HepG2 (cell line): ENCODE measurements around the gene ATG2B. TPM values are rescaled to one million over a fixed set of nuclear protein-coding genes. Genes with fewer than 3 reads are reported as not detected.

Experiments used
- ATAC-seq: fragments of 200-7000 bp; cut with Tn5 transposase; 3 replicates; pipeline ENCODE4 v1.9.1; 2020; ENCODE audit warnings: mild to moderate bottlenecking, moderate library complexity
- BruUV-seq: library from RNA; stranded (reverse); fragments of 400-500 nt; replicated peaks from 2 replicates; lab custom pipeline; 2021; lab: Mats Ljungman, UMichigan
- CTCF ChIA-PET: fragments of 300-600 bp; formaldehyde crosslinking; extraction: SDS; loops from one replicate; lab custom pipeline; 2021; ENCODE audit warnings: low total read pairs, inconsistent platforms, low intra/inter-chr PET ratio; lab: Yijun Ruan, JAX
- POLR2A ChIA-PET: fragments of 350-600 bp; sonication (Branson Sonifier 250); formaldehyde crosslinking; loops from one replicate; lab custom pipeline; 2020; ENCODE audit warnings: antibody characterized with exemption, inconsistent platforms; lab: Yijun Ruan, JAX
- DNase-seq: peaks from one replicate; pipeline ENCODE4 v3.0.0-alpha.2; 2015; ENCODE audit warnings: low spot score
- FAIRE-seq: peaks from 3 replicates; lab custom pipeline; 2011; peaks lifted over from hg19 to GRCh38; lab: Jason Lieb, UNC
- H2AFZ ChIP-seq: one replicate; pipeline ENCODE4 v1.6.1; 2011; ENCODE audit warnings: low read length, inconsistent platforms
- H3K27ac ChIP-seq: fragments of 300-600 bp; 3 replicates; pipeline ENCODE4 v1.8.0; 2011; ENCODE audit warnings: mixed run types, mild to moderate bottlenecking, mixed read lengths, low read length, inconsistent platforms; ENCODE audit not compliant: insufficient read depth; ENCODE audit errors: extremely low read length
- H3K27me3 ChIP-seq, 2 experiments: fragments of 200-600 bp in 1 of 2; 2 replicates in 1 of 2; 3 replicates in 1 of 2; pipeline versions ENCODE4 v1.6.0 to v1.8.0; 2011; ENCODE audit warnings: low read length in 2 of 2, mild to moderate bottlenecking in 2 of 2, moderate library complexity in 2 of 2, inconsistent platforms in 1 of 2; ENCODE audit not compliant: insufficient read depth in 2 of 2, control insufficient read depth in 1 of 2
- H3K36me3 ChIP-seq, 2 experiments: fragments of 200-600 bp in 1 of 2; replicated peaks in 1 of 2; 2 replicates in 1 of 2; 3 replicates in 1 of 2; pipeline versions ENCODE4 v1.5.1 to v1.8.0; 2011; ENCODE audit warnings: low read length in 2 of 2, inconsistent platforms in 1 of 2; ENCODE audit not compliant: insufficient read depth in 2 of 2, control insufficient read depth in 1 of 2
- H3K4me1 ChIP-seq: 2 replicates; pipeline ENCODE4 v1.5.1; 2012; ENCODE audit warnings: low read length, inconsistent platforms; ENCODE audit not compliant: insufficient read depth
- H3K4me2 ChIP-seq: 2 replicates; pipeline ENCODE4 v1.6.0; 2011; ENCODE audit warnings: low read depth, low read length, inconsistent platforms
- H3K4me3 ChIP-seq, 3 experiments: fragments of 200-600 bp in 1 of 3; sonication (generic), shearing (Covaris generic) in 1 of 3; replicated peaks in 1 of 3; 2 replicates each; pipeline ENCODE4 v1.5.1; 2011 to 2016; ENCODE audit warnings: low read length in 3 of 3, inconsistent platforms in 2 of 3, low read depth in 2 of 3, mild to moderate bottlenecking in 2 of 3, control low read depth in 1 of 3, mixed read lengths in 1 of 3; ENCODE audit not compliant: insufficient read depth in 1 of 3
- H3K79me2 ChIP-seq: one replicate; pipeline ENCODE4 v1.6.1; 2011; ENCODE audit warnings: low read length, inconsistent platforms; ENCODE audit not compliant: insufficient read depth
- H3K9ac ChIP-seq: 2 replicates; pipeline ENCODE4 v1.6.0; 2011; ENCODE audit warnings: mild to moderate bottlenecking, low read depth, low read length, inconsistent platforms; ENCODE audit not compliant: insufficient read depth
- H3K9me3 ChIP-seq: 2 replicates; pipeline ENCODE4 v1.5.1; 2012; ENCODE audit warnings: mild to moderate bottlenecking, low read length
- H4K20me1 ChIP-seq: 2 replicates; pipeline ENCODE4 v1.6.0; 2011; ENCODE audit warnings: inconsistent platforms, mild to moderate bottlenecking, low read length, moderate library complexity; ENCODE audit not compliant: insufficient read depth
- BCL6 ChIP-seq: IDR thresholded peaks from 2 replicates; pipeline ENCODE4 v1.6.1; 2016; ENCODE audit warnings: missing genetic modification reagents, missing compliant biosample characterization
- E2F1 ChIP-seq: sonication (generic); formaldehyde crosslinking; IDR thresholded peaks from 2 replicates; pipeline ENCODE4 v1.5.0; 2020; ENCODE audit warnings: missing genetic modification reagents
- FOXA1 ChIP-seq, 2 experiments: fragments of 450-650 bp in 1 of 2; sonication (generic) in 1 of 2; formaldehyde crosslinking in 1 of 2; IDR thresholded peaks; 2 replicates each; pipeline versions ENCODE4 v1.4.0 to v1.6.1; 2016 to 2020; ENCODE audit warnings: missing genetic modification reagents in 1 of 2
- KLF15 ChIP-seq: sonication (generic); formaldehyde crosslinking; IDR thresholded peaks from 2 replicates; pipeline ENCODE4 v1.8.1; 2023; ENCODE audit warnings: borderline replicate concordance, mild to moderate bottlenecking, inconsistent platforms, missing genetic modification reagents, mixed read lengths
- MEIS1 ChIP-seq: sonication (generic); formaldehyde crosslinking; IDR thresholded peaks from 2 replicates; pipeline ENCODE4 v1.9.0; 2021; ENCODE audit warnings: mild to moderate bottlenecking, missing genetic modification reagents, moderate library complexity, borderline replicate concordance
- NFE2L1 ChIP-seq: sonication (generic); formaldehyde crosslinking; IDR thresholded peaks from 2 replicates; pipeline ENCODE4 v1.4.0; 2020; ENCODE audit warnings: missing genetic modification reagents, mild to moderate bottlenecking, borderline replicate concordance
- NFRKB ChIP-seq: fragments of 450-650 bp; IDR thresholded peaks from 2 replicates; pipeline ENCODE4 v1.6.1; 2017
- POLR2G ChIP-seq: fragments of 200-400 bp; formaldehyde crosslinking; IDR thresholded peaks from 2 replicates; pipeline ENCODE4 v1.6.1; 2018; ENCODE audit warnings: mild to moderate bottlenecking, low read depth, low read length, moderate library complexity
- THRA ChIP-seq: sonication (generic); formaldehyde crosslinking; IDR thresholded peaks from 2 replicates; pipeline ENCODE4 v1.4.0; 2020; ENCODE audit warnings: missing genetic modification reagents, borderline replicate concordance
- ZNF235 ChIP-seq: sonication (generic); formaldehyde crosslinking; IDR thresholded peaks from 2 replicates; pipeline ENCODE4 v1.8.1; 2023; ENCODE audit warnings: mild to moderate bottlenecking, missing genetic modification reagents, borderline replicate concordance
- ZNF569 ChIP-seq: sonication (generic); formaldehyde crosslinking; IDR thresholded peaks from 2 replicates; pipeline ENCODE4 v1.5.0; 2020; ENCODE audit warnings: mild to moderate bottlenecking, missing genetic modification reagents, moderate library complexity, borderline replicate concordance
- ZNF780A ChIP-seq: sonication (generic); formaldehyde crosslinking; IDR thresholded peaks from 2 replicates; pipeline ENCODE4 v1.8.0; 2022; ENCODE audit warnings: mild to moderate bottlenecking, missing genetic modification reagents, moderate library complexity
- WGBS: methylation state at CpG from one replicate; pipeline ENCODE4 v1.1.6; 2017; ENCODE audit warnings: low lambda C conversion rate; 5-methylcytosine and 5-hydroxymethylcytosine counted together
- in situ Hi-C: cut with HindIII; loops from 2 replicates; pipeline ENCODE4 v1.10.0; 2017; ENCODE audit warnings: low pct_unique_long_range_greater_than_20kb; ENCODE audit not compliant: extremely low pct_ligation_motif_present
- intact Hi-C: fragments of 100-400 bp; cut with micrococcal nuclease; formaldehyde crosslinking; loops from one replicate; pipeline ENCODE4 v1.10.0; 2022; ENCODE audit not compliant: unreplicated experiment
- polyA plus RNA-seq, 8 experiments: library from polyadenylated mRNA; depleted of rRNA in 3 of 8; stranded (reverse) in 7 of 8; unstranded in 1 of 8; fragments of >200 nt; fragmentation: Illumina TruSeq in 4 of 8; extraction: Trizol in 4 of 8; gene quantifications; 2 replicates each; pipeline versions ENCODE4 v1.2.1 to v1.2.3, GENCODE V29; 2011 to 2016; ENCODE audit warnings: low read depth in 4 of 8, missing spikeins in 1 of 8, mixed read lengths in 1 of 8; ENCODE audit not compliant: insufficient read depth in 1 of 8
- total RNA-seq, 5 experiments: library from RNA; depleted of rRNA; stranded (reverse); fragments of >200 nt; fragmentation: Illumina TruSeq; extraction: Trizol; gene quantifications; 2 replicates each; pipeline ENCODE4 v1.2.3, GENCODE V29; 2016; ENCODE audit warnings: low read depth in 1 of 5

ATG2B gene
- total and polyA plus RNA-seq, 2 of the 13 experiments (the other 11 are each of a cell fraction or from before 2014, with no cell fraction given), result 7.4 to 7.5 TPM

DNA sequence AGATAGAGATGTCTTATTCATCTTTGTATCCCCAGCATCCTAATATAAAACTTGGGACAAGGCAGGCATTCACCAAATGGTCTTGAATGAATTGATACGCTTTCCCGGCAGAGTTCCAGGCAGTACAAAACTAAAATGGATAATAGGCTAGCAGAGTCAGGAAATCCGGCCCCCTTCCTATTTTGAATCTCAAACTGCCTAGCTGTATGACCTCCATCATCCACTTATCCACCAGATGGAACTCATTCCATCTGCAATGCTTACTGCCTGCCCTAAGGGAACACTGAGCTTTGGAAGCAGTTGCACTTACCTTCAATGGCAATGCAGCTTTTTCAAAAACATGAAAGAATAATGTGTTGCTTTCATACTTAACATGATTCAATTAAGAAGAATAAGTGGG, 63.7 kb downstream of the ATG2B start:
- H3K9ac ChIP-seq, result no peak overlapping the region
- H3K9me3 ChIP-seq, result no peaks in the 10 kb centered on the region
- ChIA-PET POLR2A (no interaction called here), CTCF (interaction anchor here (1.0 kb wide), 1 partner anchor 125 kb away, joined by 4 read pairs; no protein-coding TSS in a partner anchor)
- peaks cover 3 to 12% of the 10 kb centered on the region in 2 experiments; a peak in 3 of 5 replicates for H3K36me3 ChIP-seq
- intact Hi-C loops (no loop called here), in situ Hi-C loops (loop anchor here (5.0 kb wide), 1 partner anchor 123 kb away; no protein-coding TSS in a partner anchor)
- DNase-seq (no peak), ATAC-seq (no peak), FAIRE-seq (no peak)
- H3K79me2 ChIP-seq, result no peaks in the 10 kb centered on the region
- WGBS, result 97% methylated on average over 3 of the region's 3 CpGs
- no peak overlapping the region for H3K4me2 ChIP-seq
- no peak overlapping the region for H3K27ac ChIP-seq
- H4K20me1 ChIP-seq, result no peaks in the 10 kb centered on the region
- TF ChIP-seq MEIS1 (CRISPR knock-in tag) (no peak), ZNF235 (CRISPR knock-in tag) (no peak), NFE2L1 (CRISPR knock-in tag) (no peak), POLR2G (no peak), ZNF569 (CRISPR knock-in tag) (no peak), THRA (CRISPR knock-in tag) (no peak), KLF15 (CRISPR knock-in tag) (no peak), ZNF780A (CRISPR knock-in tag) (no peak), BCL6 (CRISPR knock-in tag) (no peak), NFRKB (no peak), FOXA1 (IDR thresholded peaks at IDR 0.05) (no peak), FOXA1 (CRISPR knock-in tag; IDR thresholded peaks at IDR 0.05) (no peak), E2F1 (CRISPR knock-in tag) (no peak)
- no peak overlapping the region for H2AFZ ChIP-seq
- H3K27me3 ChIP-seq, result no peaks in the 10 kb centered on the region
- H3K4me3 ChIP-seq, result no peak overlapping the region
- no peaks in the 10 kb centered on the region for H3K4me1 ChIP-seq
- no TSS peak for BruUV-seq
